Neuron (in vitro differentiated cells): ENCODE results near the gene ZNHIT2.

Experiments
- H2AFZ ChIP-seq: one replicate; pipeline ENCODE4 v1.6.1; 2013; ENCODE audit warnings: low read depth, mild to moderate bottlenecking, inconsistent platforms, low read length, moderate library complexity
- H3K27me3 ChIP-seq: one replicate; pipeline ENCODE4 v1.6.1; 2013; ENCODE audit warnings: low read length; ENCODE audit not compliant: insufficient read depth
- H3K36me3 ChIP-seq: one replicate; pipeline ENCODE4 v1.6.1; 2013; ENCODE audit warnings: low read length; ENCODE audit not compliant: insufficient read depth
- H3K4me1 ChIP-seq: one replicate; pipeline ENCODE4 v1.6.1; 2013; ENCODE audit warnings: low read length; ENCODE audit not compliant: insufficient read depth
- H3K4me3 ChIP-seq: 2 replicates; pipeline ENCODE4 v1.5.1; 2013; ENCODE audit warnings: mild to moderate bottlenecking, low read length, moderate library complexity
- H3K9me3 ChIP-seq: one replicate; pipeline ENCODE4 v1.6.1; 2013; ENCODE audit warnings: low read length

Gene ZNHIT2

GRCh38 chr11:65078151-65078550 lies 39.4 kb downstream of the ZNHIT2 start:
- H3K4me3 ChIP-seq: no peak overlapping the region
- no peaks in the 10 kb centered on the region for H3K27me3 ChIP-seq
- peaks cover 7% of the 10 kb centered on the region for H3K4me1 ChIP-seq
- peaks cover 47% of the 10 kb centered on the region for H3K36me3 ChIP-seq
- no peak overlapping the region for H2AFZ ChIP-seq
- H3K9me3 ChIP-seq: no peaks in the 10 kb centered on the region

DNA sequence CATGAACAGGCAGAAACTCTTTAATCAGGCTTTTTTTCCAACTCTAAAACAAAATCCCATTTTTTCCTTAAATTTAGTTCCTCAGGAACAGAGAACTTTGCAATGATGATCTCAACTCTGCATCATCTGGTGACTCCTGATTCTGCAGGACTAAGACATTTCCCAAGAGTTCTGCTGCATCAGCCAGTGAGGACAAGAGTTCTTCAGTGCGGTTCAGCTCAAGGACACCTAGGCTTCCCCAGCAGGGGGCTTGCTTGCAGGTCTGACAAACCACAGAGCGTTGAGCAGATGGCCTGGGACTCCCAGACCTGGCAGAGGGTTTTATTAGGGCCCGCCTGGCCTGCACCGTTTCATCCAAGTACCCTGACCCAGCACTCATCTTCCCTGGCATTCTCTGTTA lies 40.0 kb downstream of the ZNHIT2 start:
- Histone ChIP-seq H3K9me3 (no peaks in the 10 kb centered on the region), H3K4me1 (peaks cover under 1% of the 10 kb centered on the region), H3K27me3 (no peaks in the 10 kb centered on the region), H3K36me3 (peaks cover 47% of the 10 kb centered on the region), H2AFZ (no peak overlapping the region), H3K4me3 (no peak overlapping the region)

DNA sequence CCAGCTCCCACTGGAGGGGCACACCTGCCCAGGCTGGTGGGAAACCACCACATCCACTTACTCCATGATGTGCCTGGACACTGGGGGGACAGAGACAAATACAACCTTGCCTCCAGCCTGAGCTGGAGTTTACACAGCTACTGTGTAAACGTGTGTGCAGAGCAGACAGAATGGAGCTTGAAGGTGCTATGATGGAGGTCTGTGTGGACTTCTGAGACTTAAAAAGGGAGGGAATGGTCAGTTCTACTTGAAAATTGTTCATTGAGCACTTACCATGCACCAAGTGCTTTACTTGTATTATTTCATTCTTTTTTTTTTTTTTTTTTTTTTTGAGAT lies 44.9 kb downstream of the ZNHIT2 start:
- H3K36me3 ChIP-seq: peaks cover 14% of the 10 kb centered on the region
- H3K4me3 ChIP-seq: no peak overlapping the region
- H3K27me3 ChIP-seq: no peaks in the 10 kb centered on the region
- no peaks in the 10 kb centered on the region for H3K4me1 ChIP-seq
- H3K9me3 ChIP-seq: no peaks in the 10 kb centered on the region
- no peak overlapping the region for H2AFZ ChIP-seq

DNA sequence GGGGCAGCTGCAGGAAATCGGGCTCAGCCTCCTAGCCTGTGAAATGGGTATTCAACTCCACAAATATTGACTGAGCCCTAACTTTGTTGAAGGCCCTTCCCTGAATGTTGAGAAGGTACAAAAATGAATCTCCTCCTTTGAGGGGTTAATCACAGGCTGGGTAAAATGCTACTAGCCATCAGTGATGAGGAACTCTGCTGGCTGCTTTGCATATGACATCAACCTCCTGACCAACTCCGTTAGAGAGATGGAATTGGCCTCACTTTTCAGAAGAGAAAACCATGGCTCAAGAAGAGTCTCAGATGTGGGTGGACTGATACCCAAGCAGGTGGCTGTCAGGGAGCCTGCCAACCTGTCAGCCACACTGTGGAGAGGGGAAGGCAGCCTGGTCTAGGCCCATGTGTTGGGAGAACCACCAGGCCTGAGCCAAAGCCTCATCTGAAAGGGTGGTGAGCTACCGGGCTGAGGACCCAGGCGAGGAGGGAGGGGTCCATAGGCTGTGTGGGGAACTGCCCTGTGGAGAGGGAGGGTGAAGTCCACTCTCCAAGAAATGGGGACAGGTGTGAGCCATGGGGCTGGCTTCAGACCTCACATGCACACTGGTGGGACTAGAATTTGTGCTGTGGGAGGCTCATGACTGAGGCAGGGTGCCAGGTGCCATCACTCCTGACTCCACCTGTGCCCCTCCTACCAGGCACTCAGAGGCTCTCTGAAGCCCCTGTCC lies 45.4 kb downstream of the ZNHIT2 start:
- Histone ChIP-seq H3K9me3 (no peaks in the 10 kb centered on the region), H3K36me3 (peaks cover 8% of the 10 kb centered on the region), H3K4me3 (no peak overlapping the region), H2AFZ (no peak overlapping the region), H3K27me3 (no peaks in the 10 kb centered on the region), H3K4me1 (no peaks in the 10 kb centered on the region)

DNA sequence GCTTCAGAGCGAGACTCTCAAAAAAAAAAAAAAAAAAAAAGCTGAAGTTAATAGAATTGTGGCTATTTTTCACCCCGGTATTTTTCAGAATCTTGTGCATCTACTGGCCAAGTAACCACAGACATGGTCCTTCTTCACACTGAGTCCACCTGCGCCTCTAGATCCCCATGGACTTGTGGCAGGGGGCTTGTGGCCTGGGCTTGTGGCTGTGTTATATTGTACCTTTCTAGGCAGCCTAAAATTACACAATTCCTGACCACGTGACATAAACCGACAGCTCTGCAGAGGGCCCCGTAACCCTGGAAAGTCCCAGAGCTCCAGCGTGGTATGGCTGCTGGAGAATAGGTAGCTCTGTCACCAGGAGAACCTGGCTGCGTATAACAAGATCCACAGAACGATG lies 48.3 kb downstream of the ZNHIT2 start:
- H3K36me3 ChIP-seq: no peaks in the 10 kb centered on the region
- peaks cover 3% of the 10 kb centered on the region for H3K4me1 ChIP-seq
- no peaks in the 10 kb centered on the region for H3K27me3 ChIP-seq
- no peaks in the 10 kb centered on the region for H3K9me3 ChIP-seq
- H2AFZ ChIP-seq: no peak overlapping the region
- H3K4me3 ChIP-seq: no peak overlapping the region

DNA sequence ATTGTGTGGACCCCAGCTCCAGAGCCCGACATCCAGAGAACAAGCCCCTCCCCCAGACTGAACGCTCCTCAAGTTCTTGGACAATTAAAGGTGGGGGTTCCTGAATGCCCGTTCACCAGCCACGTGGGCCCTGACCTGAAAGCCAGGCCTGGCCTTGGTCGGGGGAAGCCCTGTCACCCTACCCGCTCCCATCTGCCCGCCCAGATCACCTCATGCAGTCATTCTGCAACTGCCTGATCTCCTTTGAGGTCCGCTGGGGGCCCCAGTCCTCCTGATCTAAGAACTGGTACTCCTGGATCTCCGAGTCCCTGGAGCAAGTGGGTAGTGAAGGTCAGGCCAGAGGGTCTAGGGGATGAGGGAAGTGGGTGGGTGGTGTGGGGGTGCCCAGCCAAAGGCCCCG lies 50.1 kb downstream of the ZNHIT2 start:
- H2AFZ ChIP-seq: no peak overlapping the region
- no peaks in the 10 kb centered on the region for H3K36me3 ChIP-seq
- H3K4me3 ChIP-seq: no peak overlapping the region
- H3K27me3 ChIP-seq: no peaks in the 10 kb centered on the region
- H3K4me1 ChIP-seq: peaks cover 3% of the 10 kb centered on the region
- H3K9me3 ChIP-seq: no peaks in the 10 kb centered on the region

GRCh38 chr11:65066805-65067291 lies 50.7 kb downstream of the ZNHIT2 start:
- Histone ChIP-seq H3K9me3 (no peaks in the 10 kb centered on the region), H3K27me3 (no peaks in the 10 kb centered on the region), H2AFZ (no peak overlapping the region), H3K4me3 (no peak overlapping the region), H3K36me3 (no peaks in the 10 kb centered on the region), H3K4me1 (peaks cover 3% of the 10 kb centered on the region)
